Activated CD4-positive, alpha-beta T cell treated with anti-CD3 and anti-CD28 coated beads for 4 hours (primary cell): Measurements from ENCODE around the gene TSPAN3.

Experiments used
- DNase-seq, 2 donors: peaks; one replicate each; pipeline ENCODE4 v3.0.0-alpha.2; 2020

The TSPAN3 gene

GRCh38 chr15:77070495-77071304 lies at the start of gene TSPAN3:
TSS of gene TSPAN3 (minus strand) at chr15:77071109. CDS start at chr15:77070954, 155 bp downstream.
- DNase-seq: peak; percentile 90

- DNase-seq: no peak
These were observed 49.7 kb upstream of the TSPAN3 start for GRCh38 chr15:77120576-77120975.

GRCh38 chr15:77119446-77119845 lies 48.5 kb upstream of the TSPAN3 start:
- no peak for DNase-seq

- DNase-seq: peak in 1 of 2 donors; percentile 33
These were observed 48.0 kb upstream of the TSPAN3 start for GRCh38 chr15:77118882-77119321.

- no peak for DNase-seq
These were observed 44.3 kb upstream of the TSPAN3 start for GRCh38 chr15:77115179-77115578.

- DNase-seq: no peak
These were observed 42.1 kb upstream of the TSPAN3 start for GRCh38 chr15:77112838-77113504.

- DNase-seq: no peak
These were observed 40.9 kb upstream of the TSPAN3 start for GRCh38 chr15:77111789-77112188.

- DNase-seq: peak; percentile 15 to 18
These were observed 36.8 kb upstream of the TSPAN3 start for GRCh38 chr15:77107531-77108355.

GRCh38 chr15:77107068-77107467 lies 36.2 kb upstream of the TSPAN3 start:
- no peak for DNase-seq

- DNase-seq: no peak
These were observed 33.2 kb upstream of the TSPAN3 start for GRCh38 chr15:77104155-77104554.

- DNase-seq: no peak
These were observed 29.0 kb upstream of the TSPAN3 start for GRCh38 chr15:77099741-77100463.

- no peak for DNase-seq
These were observed 27.7 kb upstream of the TSPAN3 start for GRCh38 chr15:77098572-77098971.

- no peak for DNase-seq
These were observed 27.0 kb upstream of the TSPAN3 start for GRCh38 chr15:77097921-77098320.

- DNase-seq: no peak
These were observed 26.4 kb upstream of the TSPAN3 start for GRCh38 chr15:77097248-77097721.

- DNase-seq: no peak
These were observed 25.6 kb upstream of the TSPAN3 start for GRCh38 chr15:77096541-77096940.

GRCh38 chr15:77096138-77096537 lies 25.2 kb upstream of the TSPAN3 start:
- DNase-seq: no peak

GRCh38 chr15:77094397-77095030 lies 23.6 kb upstream of the TSPAN3 start:
- no peak for DNase-seq

- no peak for DNase-seq
These were observed 22.5 kb upstream of the TSPAN3 start for GRCh38 chr15:77093436-77093835.

- no peak for DNase-seq
These were observed 20.2 kb upstream of the TSPAN3 start for GRCh38 chr15:77091097-77091496.

- DNase-seq: no peak
These were observed 16.3 kb upstream of the TSPAN3 start for GRCh38 chr15:77087213-77087612.

GRCh38 chr15:77085297-77085696 lies 14.4 kb upstream of the TSPAN3 start:
- no peak for DNase-seq

- no peak for DNase-seq
These were observed 13.5 kb upstream of the TSPAN3 start for GRCh38 chr15:77084436-77084835.
